Measurements from ENCODE around the gene AVP. TPM values are rescaled to one million over a fixed set of nuclear protein-coding genes. Genes with fewer than 3 reads are reported as not detected.

AVP gene
- not detected for total RNA-seq

GRCh38 chr20:3084283-3084985 lies at the start of gene AVP:
Gene AVP, minus strand, starts transcription at chr20:3084724. Its CDS starts 50 bp downstream, at chr20:3084674.
- DNase-seq (ENCODE audit: extremely low spot score in 2 of 2), result no peak
- H3K4me3 ChIP-seq, result no peak within 1 kb of the TSS
- TF ChIP-seq POLR2AphosphoS5 (IDR thresholded peaks at IDR 0.05; ENCODE audit: insufficient read depth in 1 of 2, low read depth in 1 of 2) (no peak), POLR2A (IDR thresholded peaks at IDR 0.05) (no peak), CTCF (IDR thresholded peaks at IDR 0.05) (no peak)
- H3K4me1 ChIP-seq, result peaks cover 25% of the 10 kb centered on the region
- no peaks in the 10 kb centered on the region for H3K36me3 ChIP-seq
- no peaks in the 10 kb centered on the region for H3K27me3 ChIP-seq
- H3K9me3 ChIP-seq, result no peaks in the 10 kb centered on the region
- intact Hi-C loops (cut with DNase I), result no loop called here
- H3K27ac ChIP-seq, result no peak within 1 kb of the TSS

- intact Hi-C loops (cut with DNase I), result no loop called here
- H3K9me3 ChIP-seq, result no peaks in the 10 kb centered on the region
Measured at GRCh38 chr20:3134151-3134550, 49.6 kb upstream of the AVP start.

GRCh38 chr20:3133155-3133554 lies 48.6 kb upstream of the AVP start:
- intact Hi-C loops (cut with DNase I), result no loop called here

More at GRCh38 chr20:3134151-3134550, 49.6 kb upstream of the AVP start:
- Histone ChIP-seq H3K27me3 (no peaks in the 10 kb centered on the region), H3K27ac (no peak overlapping the region), H3K4me1 (no peaks in the 10 kb centered on the region), H3K4me3 (no peak overlapping the region), H3K36me3 (no peaks in the 10 kb centered on the region)
- TF ChIP-seq POLR2AphosphoS5 (IDR thresholded peaks at IDR 0.05; ENCODE audit: insufficient read depth in 1 of 2, low read depth in 1 of 2), result no peak
- TF ChIP-seq POLR2A (IDR thresholded peaks at IDR 0.05), result no peak
- no peak for TF ChIP-seq CTCF (IDR thresholded peaks at IDR 0.05)
- no peak for DNase-seq (ENCODE audit: extremely low spot score in 2 of 2)

GRCh38 chr20:3130051-3130600 lies 45.6 kb upstream of the AVP start:
- H3K27ac ChIP-seq, result no peak overlapping the region
- intact Hi-C loops (cut with DNase I), result no loop called here
- DNase-seq (ENCODE audit: extremely low spot score in 2 of 2), result no peak
- H3K36me3 ChIP-seq, result peaks cover 0 to 5% of the 10 kb centered on the region in 2 donors
- no peak overlapping the region for H3K4me3 ChIP-seq
- H3K4me1 ChIP-seq, result no peaks in the 10 kb centered on the region
- H3K27me3 ChIP-seq, result no peaks in the 10 kb centered on the region
- H3K9me3 ChIP-seq, result no peaks in the 10 kb centered on the region
- TF ChIP-seq POLR2A (IDR thresholded peaks at IDR 0.05) (no peak), CTCF (IDR thresholded peaks at IDR 0.05) (no peak), POLR2AphosphoS5 (IDR thresholded peaks at IDR 0.05; ENCODE audit: insufficient read depth in 1 of 2, low read depth in 1 of 2) (no peak)

More at GRCh38 chr20:3133155-3133554, 48.6 kb upstream of the AVP start:
- Histone ChIP-seq H3K4me1 (no peaks in the 10 kb centered on the region), H3K36me3 (no peaks in the 10 kb centered on the region), H3K27me3 (no peaks in the 10 kb centered on the region), H3K9me3 (no peaks in the 10 kb centered on the region), H3K27ac (no peak overlapping the region), H3K4me3 (no peak overlapping the region)
- no peak for DNase-seq (ENCODE audit: extremely low spot score in 2 of 2)
- no peak for TF ChIP-seq CTCF (IDR thresholded peaks at IDR 0.05)
- TF ChIP-seq POLR2A (IDR thresholded peaks at IDR 0.05), result no peak
- TF ChIP-seq POLR2AphosphoS5 (IDR thresholded peaks at IDR 0.05; ENCODE audit: insufficient read depth in 1 of 2, low read depth in 1 of 2), result no peak

- Histone ChIP-seq H3K36me3 (peaks cover 0 to 5% of the 10 kb centered on the region in 2 donors), H3K4me1 (no peaks in the 10 kb centered on the region), H3K9me3 (no peaks in the 10 kb centered on the region), H3K27me3 (no peaks in the 10 kb centered on the region), H3K4me3 (no peak overlapping the region), H3K27ac (no peak overlapping the region)
- no peak for TF ChIP-seq POLR2A (IDR thresholded peaks at IDR 0.05)
- no peak for TF ChIP-seq POLR2AphosphoS5 (IDR thresholded peaks at IDR 0.05; ENCODE audit: insufficient read depth in 1 of 2, low read depth in 1 of 2)
- intact Hi-C loops (cut with DNase I), result no loop called here
- DNase-seq (ENCODE audit: extremely low spot score in 2 of 2), result no peak
Measured at GRCh38 chr20:3129094-3129493, 44.6 kb upstream of the AVP start.

All from vagina (tissue), 2 donors.